DOHH2 (cell line): ENCODE measurements around the gene MBD3.
A peak's percentile ranks its signal among the peaks of the same experiment; 100 is the strongest.

Source experiments
- H3F3A ChIP-seq: fragments of 200-600 bp; sonication (generic), shearing (Covaris generic); 2 replicates; pipeline ENCODE4 v1.6.0; 2016; ENCODE audit warnings: antibody characterized with exemption, mild to moderate bottlenecking; ENCODE audit not compliant: control insufficient read depth, insufficient read depth
- H3K27ac ChIP-seq: fragments of 200-600 bp; sonication (generic); 2 replicates; pipeline ENCODE4 v1.5.1; 2014; ENCODE audit warnings: low read depth, mild to moderate bottlenecking, low read length, moderate library complexity
- H3K27me3 ChIP-seq: fragments of 200-600 bp; sonication (generic); 2 replicates; pipeline ENCODE4 v1.6.1; 2014; ENCODE audit warnings: mild to moderate bottlenecking, low read length, mixed read lengths; ENCODE audit not compliant: control insufficient read depth
- H3K36me3 ChIP-seq: fragments of 200-600 bp; sonication (generic); 2 replicates; pipeline ENCODE4 v1.6.1; 2014; ENCODE audit warnings: mild to moderate bottlenecking, low read length, moderate library complexity, mixed read lengths; ENCODE audit not compliant: control insufficient read depth
- H3K4me1 ChIP-seq: fragments of 200-600 bp; sonication (generic); 2 replicates; pipeline ENCODE4 v1.6.1; 2014; ENCODE audit warnings: mild to moderate bottlenecking, low read length, mixed read lengths; ENCODE audit not compliant: control insufficient read depth
- H3K4me2 ChIP-seq: fragments of 200-600 bp; sonication (generic); 2 replicates; pipeline ENCODE4 v1.6.0; 2014; ENCODE audit warnings: mild to moderate bottlenecking, low read length, moderate library complexity
- H3K4me3 ChIP-seq: fragments of 200-600 bp; sonication (generic); 2 replicates; pipeline ENCODE4 v1.5.1; 2014; ENCODE audit warnings: mild to moderate bottlenecking, low read length, mixed read lengths
- H3K79me2 ChIP-seq: fragments of 200-600 bp; sonication (generic); 2 replicates; pipeline ENCODE4 v1.6.1; 2014; ENCODE audit warnings: mild to moderate bottlenecking, low read length, mixed read lengths; ENCODE audit not compliant: control insufficient read depth
- H3K9me2 ChIP-seq: fragments of 200-600 bp; sonication (generic); replicated peaks from 2 replicates; pipeline ENCODE4 v1.6.1; 2014; ENCODE audit warnings: mild to moderate bottlenecking, low read length, mixed read lengths; ENCODE audit not compliant: control insufficient read depth
- H3K9me3 ChIP-seq: fragments of 200-600 bp; sonication (generic); 2 replicates; pipeline ENCODE4 v1.6.1; 2014; ENCODE audit warnings: antibody characterized with exemption, low read length, mixed read lengths; ENCODE audit not compliant: control insufficient read depth, insufficient read depth
- H4K20me1 ChIP-seq: fragments of 200-600 bp; sonication (generic); 2 replicates; pipeline ENCODE4 v1.6.0; 2014; ENCODE audit warnings: low read depth, mild to moderate bottlenecking, antibody characterized with exemption, low read length, moderate library complexity; ENCODE audit not compliant: control insufficient read depth, insufficient read depth
- CTCF ChIP-seq: fragments of 200-600 bp; sonication (generic); IDR thresholded peaks from one replicate; pipeline ENCODE4 v1.5.1; 2014; ENCODE audit warnings: antibody characterized with exemption, mild to moderate bottlenecking, low read depth, low read length; ENCODE audit not compliant: poor library complexity, severe bottlenecking
- EZH2phosphoT487 ChIP-seq: fragments of 200-600 bp; sonication (generic); IDR thresholded peaks from 2 replicates; pipeline ENCODE4 v1.6.1; 2017; ENCODE audit warnings: borderline replicate concordance, mild to moderate bottlenecking, antibody characterized with exemption, low read length, moderate library complexity, mixed read lengths

The MBD3 gene

GRCh38 chr19:1606138-1606651 lies 13.5 kb upstream of the MBD3 start:
- H3K27ac ChIP-seq = peak overlapping the region; percentile 88
- TF ChIP-seq EZH2phosphoT487 (no peak), CTCF (peak; percentile 6)
- H3F3A ChIP-seq = peaks cover 44% of the 10 kb centered on the region
- peaks cover 41% of the 10 kb centered on the region for H3K79me2 ChIP-seq
- no peaks in the 10 kb centered on the region for H3K9me2 ChIP-seq
- H3K27me3 ChIP-seq = no peaks in the 10 kb centered on the region
- peak overlapping the region; percentile 99 for H3K4me2 ChIP-seq
- H4K20me1 ChIP-seq = 0 out of 2 replicates have a peak, but pooled peaks cover 3% of the 10 kb centered on the region
- peaks cover 47% of the 10 kb centered on the region for H3K36me3 ChIP-seq
- H3K4me1 ChIP-seq = peaks cover 74% of the 10 kb centered on the region
- peak overlapping the region; percentile 98 for H3K4me3 ChIP-seq
- H3K9me3 ChIP-seq = no peaks in the 10 kb centered on the region

GRCh38 chr19:1605236-1606137 lies 12.8 kb upstream of the MBD3 start, which contains the start of gene UQCR11:
Gene UQCR11 (minus strand): TSS chr19:1605462. CDS start chr19:1605409, 53 bp downstream.
- Histone ChIP-seq H3K4me1 (peaks cover 67% of the 10 kb centered on the region), H3K4me2 (peak within 1 kb of the TSS; percentile 99), H3K27ac (peak within 1 kb of the TSS; percentile 88), H3K27me3 (no peaks in the 10 kb centered on the region), H4K20me1 (0 out of 2 replicates have a peak, but pooled peaks cover 3% of the 10 kb centered on the region), H3K9me3 (no peaks in the 10 kb centered on the region), H3K36me3 (peaks cover 42% of the 10 kb centered on the region), H3K9me2 (no peaks in the 10 kb centered on the region), H3K4me3 (peak within 1 kb of the TSS; percentile 98), H3F3A (peaks cover 40% of the 10 kb centered on the region), H3K79me2 (peaks cover 48% of the 10 kb centered on the region)
- TF ChIP-seq CTCF = peak; percentile 62
- TF ChIP-seq EZH2phosphoT487 = no peak

- peaks cover 72% of the 10 kb centered on the region for H3K79me2 ChIP-seq
- peak; percentile 43 for TF ChIP-seq CTCF
- TF ChIP-seq EZH2phosphoT487 = no peak
- H3K4me3 ChIP-seq = no peak overlapping the region
Measured at GRCh38 chr19:1602091-1602707, 9.5 kb upstream of the MBD3 start.

More at GRCh38 chr19:1602091-1602707, 9.5 kb upstream of the MBD3 start:
- peaks cover 54% of the 10 kb centered on the region for H3K36me3 ChIP-seq
- H4K20me1 ChIP-seq = 0 out of 2 replicates have a peak, but pooled peaks cover 3% of the 10 kb centered on the region
- no peaks in the 10 kb centered on the region for H3K9me2 ChIP-seq
- no peaks in the 10 kb centered on the region for H3K27me3 ChIP-seq
- no peak overlapping the region for H3K27ac ChIP-seq
- H3F3A ChIP-seq = peaks cover 20% of the 10 kb centered on the region
- no peak overlapping the region for H3K4me2 ChIP-seq
- peaks cover 56% of the 10 kb centered on the region for H3K4me1 ChIP-seq
- H3K9me3 ChIP-seq = no peaks in the 10 kb centered on the region
